Measurements from ENCODE around the gene NUCKS1. TPM values are rescaled to one million over a fixed set of nuclear protein-coding genes. Genes with fewer than 3 reads are reported as not detected.

Gene NUCKS1
- total RNA-seq, 2 experiments from 2014 or later = 152 to 287 TPM

GRCh38 chr1:205709640-205710039 lies 40.3 kb downstream of the NUCKS1 start:
- Histone ChIP-seq H3K36me3 (ENCODE audit: insufficient read depth, low read length) (peaks cover 68% of the 10 kb centered on the region), H3K9me2 (ENCODE audit: insufficient read depth, low read length) (no peaks in the 10 kb centered on the region), H3K27ac (ENCODE audit: low read depth, low read length, poor library complexity, severe bottlenecking) (no peak overlapping the region), H3K79me2 (ENCODE audit: insufficient read depth, low read depth, low read length) (no peaks in the 10 kb centered on the region), H2AFZ (ENCODE audit: low read length) (no peak overlapping the region), H3K4me3 (ENCODE audit: low read depth, low read length, poor library complexity, severe bottlenecking) (no peak overlapping the region), H3K4me1 (ENCODE audit: insufficient read depth, low read length, poor library complexity, severe bottlenecking) (peaks cover 10% of the 10 kb centered on the region), H4K20me1 (ENCODE audit: insufficient read depth, low read length) (peaks cover 5% of the 10 kb centered on the region; the same call in 1 of the 2 replicates), H3K4me2 (ENCODE audit: low read length) (no peak overlapping the region), H3K9me3 (ENCODE audit: low read length) (no peaks in the 10 kb centered on the region)
- intact Hi-C loops (cut with micrococcal nuclease; ENCODE audit: unreplicated experiment) = loop anchor here (2.0 to 5.0 kb wide), 2 partner anchors 119 to 182 kb away; no protein-coding TSS in a partner anchor
- ChIA-PET CTCF (ENCODE audit: unreplicated experiment) (interaction anchor here (0.9 to 5.8 kb wide), 2 partner anchors 39 to 50 kb away, joined by 3 to 68 read pairs; no protein-coding TSS in a partner anchor), POLR2A (interaction anchor here (1.0 to 5.6 kb wide), 4 partner anchors 9 to 49 kb away, joined by 3 to 38 read pairs (median 5); no protein-coding TSS in a partner anchor)
- no peak for TF ChIP-seq CTCF (conservative IDR thresholded peaks at IDR 0.05; ENCODE audit: low read length)
- no peak for TF ChIP-seq EZH2phosphoT487 (IDR thresholded peaks at IDR 0.05; ENCODE audit: borderline replicate concordance, low read depth, low read length)
- no peak for DNase-seq (ENCODE audit: low spot score)
- no TSS peak for BruUV-seq (replicated peaks)

- CTCF ChIA-PET (ENCODE audit: unreplicated experiment) = interaction anchor here (0.9 to 5.8 kb wide), 2 partner anchors 38 to 50 kb away, joined by 3 to 68 read pairs; no protein-coding TSS in a partner anchor
- no peaks in the 10 kb centered on the region for H3K79me2 ChIP-seq (ENCODE audit: insufficient read depth, low read depth, low read length)
- TF ChIP-seq CTCF (conservative IDR thresholded peaks at IDR 0.05; ENCODE audit: low read length) = no peak
- no peak overlapping the region for H3K4me3 ChIP-seq (ENCODE audit: low read depth, low read length, poor library complexity, severe bottlenecking)
- BruUV-seq (replicated peaks) = no TSS peak
- H2AFZ ChIP-seq (ENCODE audit: low read length) = no peak overlapping the region
- no peak overlapping the region for H3K4me2 ChIP-seq (ENCODE audit: low read length)
- H3K36me3 ChIP-seq (ENCODE audit: insufficient read depth, low read length) = peaks cover 68% of the 10 kb centered on the region
- intact Hi-C loops (cut with micrococcal nuclease; ENCODE audit: unreplicated experiment) = no loop called here
- H3K9me2 ChIP-seq (ENCODE audit: insufficient read depth, low read length) = no peaks in the 10 kb centered on the region
- peaks cover 10% of the 10 kb centered on the region for H3K4me1 ChIP-seq (ENCODE audit: insufficient read depth, low read length, poor library complexity, severe bottlenecking)
- no peak overlapping the region for H3K27ac ChIP-seq (ENCODE audit: low read depth, low read length, poor library complexity, severe bottlenecking)
- H3K9me3 ChIP-seq (ENCODE audit: low read length) = no peaks in the 10 kb centered on the region
- POLR2A ChIA-PET = interaction anchor here (0.5 to 5.6 kb wide), 3 partner anchors 12 to 113 kb away, joined by 3 to 38 read pairs (median 3); no protein-coding TSS in a partner anchor
- peaks cover 5% of the 10 kb centered on the region; the same call in 1 of the 2 replicates for H4K20me1 ChIP-seq (ENCODE audit: insufficient read depth, low read length)
- no peak for DNase-seq (ENCODE audit: low spot score)
These were observed 41.0 kb downstream of the NUCKS1 start for GRCh38 chr1:205709059-205709398.
